NCI-H82 (cell line): ENCODE results near the gene UQCRC1.

Source experiments
- DNase-seq: peaks from one replicate; lab custom pipeline; 2025; lab: John Stamatoyannopoulos, UW

The UQCRC1 gene

DNA sequence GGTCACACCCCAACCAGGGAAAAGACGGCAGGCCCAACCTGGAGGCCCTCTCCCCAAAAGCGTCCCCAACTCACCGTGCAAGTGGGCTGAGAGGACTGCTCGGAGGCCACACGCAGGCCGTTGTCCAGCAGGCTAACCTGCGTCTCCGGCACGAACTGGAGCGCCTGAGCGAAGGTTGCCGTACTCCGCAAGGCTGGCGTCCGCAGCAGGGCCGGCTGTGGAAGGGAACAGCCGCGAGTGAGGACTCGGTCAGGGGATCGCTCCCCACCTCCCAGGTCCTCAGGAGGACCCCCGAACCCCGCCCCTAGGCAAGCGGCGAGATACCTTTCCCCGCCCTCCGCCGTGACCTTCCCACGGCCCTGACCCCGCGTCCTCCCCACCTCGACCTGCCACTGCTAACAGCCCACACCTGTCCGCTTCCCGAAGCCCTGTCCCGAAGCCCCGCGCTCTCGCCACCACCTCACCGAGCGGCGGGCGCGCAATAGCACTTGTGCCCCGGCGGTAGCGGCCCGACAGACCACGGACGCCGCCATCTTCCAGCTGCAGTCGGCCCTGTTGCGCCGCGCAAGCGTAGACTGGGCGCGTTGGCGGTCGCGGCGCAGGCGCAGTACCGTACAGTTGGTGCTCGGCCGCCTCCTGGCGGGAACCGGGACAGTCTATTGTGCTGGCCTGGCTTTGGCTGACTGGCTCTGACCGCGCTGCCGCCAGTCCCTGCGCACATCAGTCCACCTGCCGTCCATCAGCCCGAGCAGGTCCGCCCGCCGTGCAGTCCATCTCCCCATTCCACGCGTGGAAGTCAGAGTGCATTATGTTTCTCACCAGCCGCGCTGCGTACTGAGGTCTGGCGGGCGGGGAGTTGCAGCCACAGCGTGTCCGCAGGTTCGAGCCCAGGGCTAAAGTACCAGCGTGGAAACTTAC is at the start of gene UQCRC1:
Gene UQCRC1 (minus strand): TSS at position 559 of the 918 bp plus-strand sequence. CDS start 26 bp downstream, at position 533.
- peak; percentile 93 for DNase-seq

GRCh38 chr3:48656841-48657281 is 47.4 kb upstream of the UQCRC1 start:
- no peak for DNase-seq

- no peak for DNase-seq
These were observed 46.8 kb upstream of the UQCRC1 start for GRCh38 chr3:48656061-48656840.

- DNase-seq, result no peak
These were observed 46.2 kb upstream of the UQCRC1 start for GRCh38 chr3:48655606-48656005.

GRCh38 chr3:48655063-48655462 is 45.6 kb upstream of the UQCRC1 start:
- DNase-seq, result no peak

DNA sequence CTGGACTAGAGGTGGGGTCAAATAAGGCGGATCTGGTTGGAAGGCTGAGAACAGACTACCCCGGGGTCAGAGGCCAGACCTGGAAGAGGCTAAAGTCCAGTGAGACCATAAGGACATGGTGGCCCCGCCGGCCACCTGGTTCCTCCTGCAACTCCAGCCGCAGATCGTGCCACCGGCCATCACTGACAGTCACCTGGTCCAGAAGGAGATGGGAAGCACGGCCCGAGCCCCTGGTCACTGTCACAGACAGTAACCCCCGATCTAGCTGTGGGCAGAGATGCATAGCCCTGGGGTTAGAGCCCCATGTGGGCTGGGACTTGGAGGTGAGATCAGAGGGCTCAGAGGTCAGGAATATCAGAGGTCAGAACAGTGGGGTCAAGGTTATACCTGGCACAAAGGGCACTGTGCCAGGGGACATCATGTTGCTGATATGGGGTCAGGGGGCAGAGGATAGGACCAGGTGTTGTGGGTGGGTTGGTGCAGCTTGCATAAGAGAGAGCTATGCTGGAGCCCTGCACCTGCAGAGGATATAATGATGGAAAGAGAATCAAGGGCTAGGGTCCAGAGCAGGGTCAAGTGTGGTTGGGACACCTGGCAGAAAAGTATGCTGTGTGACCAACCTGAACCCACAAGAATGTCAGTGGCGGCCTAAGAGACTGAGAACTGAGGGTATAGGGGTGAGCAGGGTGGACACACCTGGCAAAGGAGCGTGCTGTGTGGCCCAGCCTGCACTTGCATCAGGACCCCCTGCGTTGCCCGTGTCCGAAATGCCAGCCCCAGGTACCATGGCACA is 43.7 kb upstream of the UQCRC1 start:
- no peak for DNase-seq

DNA sequence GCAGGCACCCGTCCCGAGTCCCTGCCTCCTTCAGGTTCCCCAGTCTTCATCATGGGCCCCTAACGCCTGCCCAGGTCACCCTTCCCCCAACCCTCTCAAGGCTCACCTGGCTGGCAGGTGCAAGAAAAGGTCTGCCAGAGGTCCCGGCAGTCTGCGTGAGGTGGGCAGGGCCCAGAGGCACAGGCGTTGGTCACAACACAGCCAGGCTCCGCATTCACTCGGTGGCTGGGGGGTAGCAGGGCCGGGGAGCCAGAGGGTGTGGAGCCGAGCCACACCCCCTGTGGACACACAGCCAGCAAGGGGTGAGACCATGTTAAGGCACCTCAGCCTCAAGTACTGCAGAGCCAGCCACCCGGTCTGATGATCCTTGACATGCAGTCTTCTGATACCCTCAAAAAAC is 42.3 kb upstream of the UQCRC1 start:
- no peak for DNase-seq

DNA sequence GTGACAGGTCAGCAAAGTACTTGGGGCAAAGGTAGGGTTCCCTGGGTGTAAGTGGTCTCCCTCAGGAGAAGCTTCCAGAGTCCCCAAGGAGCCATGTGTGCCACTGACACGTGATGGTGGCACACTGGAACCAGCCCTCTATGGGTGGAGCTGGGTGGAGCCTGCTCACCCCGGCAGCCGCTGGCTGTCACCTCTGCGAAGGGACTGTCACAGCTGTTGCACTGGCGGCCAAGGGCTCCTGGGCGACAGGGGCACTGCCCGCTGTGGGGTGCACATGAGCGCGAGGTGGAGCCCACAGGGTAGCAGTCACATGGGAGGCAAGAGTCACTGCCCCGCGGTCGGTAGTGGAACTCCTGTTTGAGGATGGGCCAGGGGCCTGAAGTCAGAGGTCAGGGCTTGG is 41.3 kb upstream of the UQCRC1 start:
- DNase-seq, result no peak

DNA sequence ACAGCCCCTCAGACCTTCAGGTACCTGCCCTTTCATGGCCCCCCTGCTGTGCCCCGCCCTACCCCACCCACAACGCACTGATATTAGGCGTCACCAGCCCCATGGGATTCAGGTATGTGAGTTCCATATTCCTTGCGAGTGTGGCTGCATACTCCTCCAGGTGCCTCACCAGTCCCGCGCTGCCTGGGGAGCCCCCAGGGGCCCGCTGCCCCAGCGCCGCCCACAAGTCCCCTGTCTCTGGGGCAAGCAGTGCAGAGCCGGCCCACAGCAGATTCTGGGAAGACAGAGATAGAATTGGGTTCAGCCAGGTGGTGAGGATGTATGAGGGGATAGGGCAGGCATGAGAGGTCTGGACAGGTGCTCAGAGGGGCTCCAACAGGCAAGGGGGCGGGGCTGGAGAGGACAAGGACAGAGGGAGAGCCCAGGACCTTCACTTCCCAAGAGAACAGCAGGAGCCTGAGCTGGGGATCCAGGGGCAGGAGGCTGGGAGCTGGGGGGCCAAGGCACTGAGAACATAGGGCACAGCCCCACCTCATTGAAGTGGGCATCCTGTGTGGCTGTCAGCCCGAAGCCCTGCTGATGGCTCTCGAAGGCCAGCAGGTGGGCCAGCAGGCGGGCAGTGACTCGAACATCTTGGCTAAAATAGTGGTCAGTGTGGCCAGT is 38.9 kb upstream of the UQCRC1 start:
- DNase-seq, result no peak

GRCh38 chr3:48647714-48648113 is 38.3 kb upstream of the UQCRC1 start:
- DNase-seq, result no peak

- no peak for DNase-seq
These were observed 35.7 kb upstream of the UQCRC1 start for GRCh38 chr3:48644898-48645760.

- DNase-seq, result no peak
These were observed 33.2 kb upstream of the UQCRC1 start for GRCh38 chr3:48642605-48643004.

GRCh38 chr3:48641396-48641795 is 31.9 kb upstream of the UQCRC1 start:
- no peak for DNase-seq

DNA sequence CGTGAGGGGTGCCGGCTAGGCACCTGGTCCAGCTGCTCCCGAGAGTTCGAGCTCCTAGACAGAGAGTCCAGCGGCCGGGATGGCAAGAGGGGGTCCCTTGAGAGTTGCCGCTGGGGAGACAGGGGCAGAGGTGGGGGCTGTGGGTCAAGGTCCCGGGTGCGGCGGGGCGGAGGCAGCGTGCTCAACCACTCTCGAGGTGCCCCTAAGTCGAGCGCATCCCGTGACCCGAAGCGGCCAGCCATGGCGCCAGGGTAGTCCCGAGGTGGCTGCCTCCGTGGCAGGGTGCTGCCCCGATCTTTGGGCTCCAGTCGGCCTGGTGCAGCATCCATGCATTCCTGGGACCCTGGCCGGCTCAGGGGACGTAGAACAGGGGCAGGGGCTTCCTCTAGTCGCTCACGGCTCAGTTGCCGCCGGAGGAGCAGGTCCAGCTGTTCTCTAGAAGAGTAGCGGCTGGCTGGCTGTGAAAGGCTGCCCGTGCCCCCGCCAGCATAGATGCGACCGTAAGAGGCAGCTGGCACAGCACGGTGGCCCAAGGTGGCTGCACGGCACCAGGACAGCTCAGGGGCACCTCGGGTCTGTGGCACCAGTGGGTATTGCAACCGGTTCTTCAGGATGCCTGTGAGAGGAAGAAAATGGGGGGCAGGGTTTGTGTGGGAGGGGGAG is 30.6 kb upstream of the UQCRC1 start:
- no peak for DNase-seq

DNA sequence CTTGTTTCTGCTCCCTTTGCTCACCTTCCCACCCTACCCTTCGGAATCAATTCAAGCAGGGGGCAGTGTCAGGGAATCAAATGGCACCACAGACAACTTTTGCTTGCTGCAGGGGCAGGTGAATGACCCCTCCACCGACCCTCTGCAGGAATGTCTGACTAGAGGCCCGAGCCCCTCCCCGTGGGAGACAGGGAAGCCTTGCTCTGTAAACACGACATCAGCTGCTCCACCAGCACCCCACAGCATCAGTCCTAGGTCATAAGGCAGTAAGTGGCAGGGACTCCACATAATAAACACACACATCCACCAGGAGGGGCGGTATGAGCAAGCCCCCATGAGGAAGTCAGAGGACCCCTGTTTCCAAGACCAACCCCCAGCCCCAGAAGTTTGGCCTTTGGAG is 27.9 kb upstream of the UQCRC1 start:
- DNase-seq, result no peak

DNA sequence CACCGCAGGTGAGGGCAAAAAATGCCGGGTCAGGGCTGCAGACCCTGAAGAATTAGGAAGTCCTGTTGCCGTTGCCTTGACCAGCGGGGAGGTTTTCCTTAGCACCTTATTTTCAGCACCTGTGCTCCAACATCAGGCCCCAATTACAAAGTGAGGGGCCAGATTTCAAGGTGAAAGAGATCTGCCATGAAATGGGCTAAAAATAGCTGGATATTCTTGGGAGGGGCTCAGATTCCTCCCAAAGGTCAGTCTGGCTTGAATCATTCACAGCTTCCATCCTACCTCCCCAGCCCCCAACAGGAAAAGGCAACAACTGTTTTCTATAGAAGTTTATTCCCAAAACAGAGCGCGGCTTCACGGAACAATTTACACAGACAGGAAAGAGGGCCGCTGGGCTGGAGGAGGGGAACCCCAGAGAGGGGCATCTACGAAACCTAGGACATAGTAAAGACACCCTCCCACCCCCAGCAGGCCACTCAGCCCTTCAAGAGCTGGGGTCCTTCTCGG is 26.8 kb upstream of the UQCRC1 start:
- no peak for DNase-seq

- peak; percentile 97 for DNase-seq
These were observed 26.0 kb upstream of the UQCRC1 start, which contains the start of gene SLC26A6 for GRCh38 chr3:48635222-48636021. Gene SLC26A6 (minus strand): TSS chr3:48635461. CDS start chr3:48635393, 68 bp downstream.

- peak; percentile 79 for DNase-seq
These were observed 25.3 kb upstream of the UQCRC1 start for GRCh38 chr3:48634661-48635221.

- no peak for DNase-seq
These were observed 24.3 kb upstream of the UQCRC1 start for GRCh38 chr3:48633743-48634142.
